Activated CD4-positive, alpha-beta memory T cell treated with anti-CD3 and anti-CD28 coated beads for 36 hours (primary cell): ENCODE results near the gene ROR1. TPM values are rescaled to one million over a fixed set of nuclear protein-coding genes. Genes with fewer than 3 reads are reported as not detected.

ENCODE experiments used
- CTCF ChIA-PET: fragments of 350-600 bp; sonication (Branson Sonifier 250); formaldehyde crosslinking; loops from one replicate; lab custom pipeline; 2021; ENCODE audit warnings: antibody characterized with exemption, inconsistent platforms; lab: Charles Lee
- POLR2A ChIA-PET: fragments of 350-600 bp; sonication (Branson Sonifier 250); formaldehyde crosslinking; loops from one replicate; lab custom pipeline; 2021; ENCODE audit warnings: antibody characterized with exemption; lab: Charles Lee
- DNase-seq: peaks from one replicate; pipeline ENCODE4 v3.0.0-alpha.2; 2020
- H3K27ac Mint-ChIP-seq: one replicate; pipeline ENCODE4 v1.8.0; 2021; ENCODE audit warnings: mixed read lengths
- H3K27me3 Mint-ChIP-seq: one replicate; pipeline ENCODE4 v1.8.0; 2021; ENCODE audit warnings: mixed read lengths
- H3K36me3 Mint-ChIP-seq: one replicate; pipeline ENCODE4 v1.8.0; 2021; ENCODE audit warnings: mixed read lengths
- H3K4me1 Mint-ChIP-seq: one replicate; pipeline ENCODE4 v1.8.0; 2021; ENCODE audit warnings: low read depth, mixed read lengths
- H3K4me3 Mint-ChIP-seq: one replicate; pipeline ENCODE4 v1.8.0; 2021; ENCODE audit warnings: mild to moderate bottlenecking, mixed read lengths
- H3K9me3 Mint-ChIP-seq: one replicate; pipeline ENCODE4 v1.8.0; 2021; ENCODE audit warnings: mixed read lengths
- intact Hi-C: fragments of 100-400 bp; cut with micrococcal nuclease; formaldehyde crosslinking; loops from one replicate; pipeline ENCODE4 v1.15.1; 2023
- total RNA-seq, 2 experiments: library from RNA; stranded (reverse); gene quantifications; one replicate each; pipeline ENCODE4 v1.2.3, GENCODE V29; 2021

The ROR1 gene
- total RNA-seq, 2 experiments from 2014 or later = 0.10 to 0.12 TPM

- H3K9me3 Mint-ChIP-seq = no peaks in the 10 kb centered on the region
- POLR2A ChIA-PET = no interaction called here
- CTCF ChIA-PET = interaction anchor here (1.6 kb wide), 1 partner anchor 13 kb away, joined by 7 read pairs; no protein-coding TSS in a partner anchor
- no peak overlapping the region for H3K4me3 Mint-ChIP-seq
- H3K36me3 Mint-ChIP-seq = no peaks in the 10 kb centered on the region
- DNase-seq = no peak
- no peak overlapping the region for H3K27ac Mint-ChIP-seq
- no peaks in the 10 kb centered on the region for H3K4me1 Mint-ChIP-seq
- intact Hi-C loops = no loop called here
- peaks cover 8% of the 10 kb centered on the region for H3K27me3 Mint-ChIP-seq
These were observed 376.4 kb downstream of the ROR1 start for GRCh38 chr1:64150266-64150665.

GRCh38 chr1:64150729-64151230 lies 377.0 kb downstream of the ROR1 start:
- Mint-ChIP-seq H3K27ac (no peak overlapping the region), H3K36me3 (no peaks in the 10 kb centered on the region), H3K4me3 (no peak overlapping the region), H3K27me3 (peaks cover 8% of the 10 kb centered on the region), H3K4me1 (no peaks in the 10 kb centered on the region), H3K9me3 (no peaks in the 10 kb centered on the region)
- CTCF ChIA-PET = interaction anchor here (1.6 kb wide), 1 partner anchor 14 kb away, joined by 7 read pairs; no protein-coding TSS in a partner anchor
- no peak for DNase-seq
- intact Hi-C loops = no loop called here
- POLR2A ChIA-PET = no interaction called here

- intact Hi-C loops = no loop called here
- no peaks in the 10 kb centered on the region for H3K36me3 Mint-ChIP-seq
- H3K9me3 Mint-ChIP-seq = no peaks in the 10 kb centered on the region
- ChIA-PET CTCF (no interaction called here), POLR2A (no interaction called here)
- H3K27ac Mint-ChIP-seq = no peak overlapping the region
- no peak for DNase-seq
- H3K27me3 Mint-ChIP-seq = peaks cover 12% of the 10 kb centered on the region
- H3K4me3 Mint-ChIP-seq = no peak overlapping the region
- no peaks in the 10 kb centered on the region for H3K4me1 Mint-ChIP-seq
These were observed 381.5 kb downstream of the ROR1 start for GRCh38 chr1:64155278-64155677.

- no peak for DNase-seq
- CTCF ChIA-PET = interaction anchor here (1.0 to 1.1 kb wide), 2 partner anchors 24 to 28 kb away, joined by 3 read pairs; no protein-coding TSS in a partner anchor
- Mint-ChIP-seq H3K27me3 (peaks cover 12% of the 10 kb centered on the region), H3K9me3 (no peaks in the 10 kb centered on the region), H3K4me1 (no peaks in the 10 kb centered on the region), H3K4me3 (no peak overlapping the region), H3K36me3 (no peaks in the 10 kb centered on the region), H3K27ac (no peak overlapping the region)
- intact Hi-C loops = no loop called here
- POLR2A ChIA-PET = no interaction called here
These were observed 387.6 kb downstream of the ROR1 start for GRCh38 chr1:64161357-64161941.

GRCh38 chr1:64162151-64162550 lies 388.3 kb downstream of the ROR1 start:
- Mint-ChIP-seq H3K27ac (no peak overlapping the region), H3K4me1 (no peaks in the 10 kb centered on the region), H3K4me3 (no peak overlapping the region), H3K9me3 (no peaks in the 10 kb centered on the region), H3K27me3 (peaks cover 13% of the 10 kb centered on the region), H3K36me3 (no peaks in the 10 kb centered on the region)
- POLR2A ChIA-PET = no interaction called here
- no peak for DNase-seq
- CTCF ChIA-PET = interaction anchor here (1.1 kb wide), 1 partner anchor 25 kb away, joined by 3 read pairs; no protein-coding TSS in a partner anchor
- intact Hi-C loops = no loop called here

- Mint-ChIP-seq H3K27ac (no peak overlapping the region), H3K4me3 (no peak overlapping the region), H3K9me3 (no peaks in the 10 kb centered on the region), H3K36me3 (no peaks in the 10 kb centered on the region), H3K4me1 (no peaks in the 10 kb centered on the region), H3K27me3 (peaks cover 13% of the 10 kb centered on the region)
- DNase-seq = no peak
- ChIA-PET CTCF (interaction anchor here (1.1 kb wide), 1 partner anchor 26 kb away, joined by 3 read pairs; no protein-coding TSS in a partner anchor), POLR2A (no interaction called here)
- intact Hi-C loops = no loop called here
These were observed 389.0 kb downstream of the ROR1 start for GRCh38 chr1:64162804-64163203.

GRCh38 chr1:64163431-64163830 lies 389.6 kb downstream of the ROR1 start:
- ChIA-PET CTCF (interaction anchor here (0.8 to 1.1 kb wide), 2 partner anchors 13 to 26 kb away, joined by 3 read pairs; no protein-coding TSS in a partner anchor), POLR2A (no interaction called here)
- H3K4me3 Mint-ChIP-seq = no peak overlapping the region
- no peak for DNase-seq
- H3K36me3 Mint-ChIP-seq = no peaks in the 10 kb centered on the region
- no peaks in the 10 kb centered on the region for H3K9me3 Mint-ChIP-seq
- intact Hi-C loops = no loop called here
- no peaks in the 10 kb centered on the region for H3K4me1 Mint-ChIP-seq
- H3K27me3 Mint-ChIP-seq = peaks cover 15% of the 10 kb centered on the region
- no peak overlapping the region for H3K27ac Mint-ChIP-seq

GRCh38 chr1:64163970-64164369 lies 390.2 kb downstream of the ROR1 start:
- H3K27ac Mint-ChIP-seq = no peak overlapping the region
- H3K9me3 Mint-ChIP-seq = no peaks in the 10 kb centered on the region
- H3K27me3 Mint-ChIP-seq = peaks cover 16% of the 10 kb centered on the region
- H3K4me1 Mint-ChIP-seq = no peaks in the 10 kb centered on the region
- ChIA-PET CTCF (interaction anchor here (0.8 kb wide), 1 partner anchor 12 kb away, joined by 3 read pairs; no protein-coding TSS in a partner anchor), POLR2A (no interaction called here)
- no peaks in the 10 kb centered on the region for H3K36me3 Mint-ChIP-seq
- DNase-seq = no peak
- H3K4me3 Mint-ChIP-seq = no peak overlapping the region
- intact Hi-C loops = no loop called here

- intact Hi-C loops = no loop called here
- DNase-seq = no peak
- H3K9me3 Mint-ChIP-seq = no peaks in the 10 kb centered on the region
- peaks cover 7% of the 10 kb centered on the region for H3K4me1 Mint-ChIP-seq
- H3K27ac Mint-ChIP-seq = no peak overlapping the region
- H3K4me3 Mint-ChIP-seq = no peak overlapping the region
- CTCF ChIA-PET = no interaction called here
- H3K27me3 Mint-ChIP-seq = peaks cover 24% of the 10 kb centered on the region
- no peaks in the 10 kb centered on the region for H3K36me3 Mint-ChIP-seq
- POLR2A ChIA-PET = no interaction called here
These were observed 392.8 kb downstream of the ROR1 start for GRCh38 chr1:64166629-64167028.

- intact Hi-C loops = no loop called here
These were observed 393.4 kb downstream of the ROR1 start for GRCh38 chr1:64167176-64167575.

GRCh38 chr1:64171246-64171645 lies 397.4 kb downstream of the ROR1 start:
- no peak for DNase-seq
- H3K4me1 Mint-ChIP-seq = peaks cover 21% of the 10 kb centered on the region
- no peak overlapping the region for H3K4me3 Mint-ChIP-seq
- H3K36me3 Mint-ChIP-seq = no peaks in the 10 kb centered on the region
- H3K27ac Mint-ChIP-seq = no peak overlapping the region
- H3K9me3 Mint-ChIP-seq = no peaks in the 10 kb centered on the region
- CTCF ChIA-PET = no interaction called here
- intact Hi-C loops = no loop called here
- peaks cover 26% of the 10 kb centered on the region for H3K27me3 Mint-ChIP-seq
- POLR2A ChIA-PET = no interaction called here

More at GRCh38 chr1:64167176-64167575, 393.4 kb downstream of the ROR1 start:
- Mint-ChIP-seq H3K4me3 (no peak overlapping the region), H3K9me3 (no peaks in the 10 kb centered on the region), H3K27me3 (peaks cover 24% of the 10 kb centered on the region), H3K36me3 (no peaks in the 10 kb centered on the region), H3K27ac (no peak overlapping the region), H3K4me1 (peaks cover 13% of the 10 kb centered on the region)
- DNase-seq = no peak
- POLR2A ChIA-PET = no interaction called here
- CTCF ChIA-PET = no interaction called here

- Mint-ChIP-seq H3K36me3 (no peaks in the 10 kb centered on the region), H3K4me3 (no peak overlapping the region), H3K9me3 (no peaks in the 10 kb centered on the region), H3K27ac (no peak overlapping the region), H3K4me1 (peaks cover 21% of the 10 kb centered on the region), H3K27me3 (peaks cover 26% of the 10 kb centered on the region)
- DNase-seq = no peak
- intact Hi-C loops = loop anchor here (1.0 kb wide), 1 partner anchor 51 kb away; no protein-coding TSS in a partner anchor
- POLR2A ChIA-PET = no interaction called here
- CTCF ChIA-PET = no interaction called here
These were observed 398.0 kb downstream of the ROR1 start for GRCh38 chr1:64171797-64172281.
